Astrocyte (in vitro differentiated cells and primary cell): ENCODE data around the gene THOP1. TPM values are rescaled to one million over a fixed set of nuclear protein-coding genes. Genes with fewer than 3 reads are reported as not detected.

ENCODE experiments used
- DNase-seq: peaks from one replicate; pipeline ENCODE4 v3.0.0-alpha.2; 2010; ENCODE audit warnings: low read depth
- FAIRE-seq: peaks from 2 replicates; lab custom pipeline; 2011; peaks lifted over from hg19 to GRCh38; lab: Jason Lieb, UNC
- H2AFZ ChIP-seq: 2 replicates; pipeline ENCODE4 v1.6.0; 2012; ENCODE audit warnings: low read depth, low read length, inconsistent platforms
- H3K27ac ChIP-seq: 2 replicates; pipeline ENCODE4 v1.5.1; 2011; ENCODE audit warnings: low read depth, low read length, inconsistent platforms
- H3K27me3 ChIP-seq: 2 replicates; pipeline ENCODE4 v1.6.0; 2011; ENCODE audit warnings: low read length, inconsistent platforms; ENCODE audit not compliant: insufficient read depth
- H3K36me3 ChIP-seq: 2 replicates; pipeline ENCODE4 v1.5.1; 2011; ENCODE audit warnings: low read length, inconsistent platforms; ENCODE audit not compliant: insufficient read depth
- H3K4me1 ChIP-seq: 2 replicates; pipeline ENCODE4 v1.5.1; 2011; ENCODE audit warnings: low read length, inconsistent platforms; ENCODE audit not compliant: insufficient read depth
- H3K4me2 ChIP-seq: 2 replicates; pipeline ENCODE4 v1.6.0; 2012; ENCODE audit warnings: low read length, inconsistent platforms
- H3K4me3 ChIP-seq: 2 replicates; pipeline ENCODE4 v1.5.1; 2011; ENCODE audit warnings: low read depth, mild to moderate bottlenecking, low read length, inconsistent platforms; ENCODE audit not compliant: insufficient read depth
- H3K79me2 ChIP-seq: 2 replicates; pipeline ENCODE4 v1.6.0; 2012; ENCODE audit warnings: mild to moderate bottlenecking, low read length, inconsistent platforms; ENCODE audit not compliant: insufficient read depth
- H3K9ac ChIP-seq: 2 replicates; pipeline ENCODE4 v1.6.0; 2012; ENCODE audit warnings: mild to moderate bottlenecking, low read length, inconsistent platforms
- H3K9me3 ChIP-seq: 2 replicates; pipeline ENCODE4 v1.5.1; 2012; ENCODE audit warnings: low read depth, mild to moderate bottlenecking, low read length, inconsistent platforms; ENCODE audit not compliant: insufficient read depth
- H4K20me1 ChIP-seq: 2 replicates; pipeline ENCODE4 v1.6.0; 2012; ENCODE audit warnings: low read length, inconsistent platforms; ENCODE audit not compliant: insufficient read depth
- H3K27ac Mint-ChIP-seq: one replicate; pipeline ENCODE4 v1.8.0; 2021; ENCODE audit warnings: mild to moderate bottlenecking, mixed read lengths; ENCODE audit not compliant: unreplicated experiment
- H3K27me3 Mint-ChIP-seq: one replicate; pipeline ENCODE4 v1.8.0; 2021; ENCODE audit warnings: low read depth, mixed read lengths; ENCODE audit not compliant: unreplicated experiment
- H3K36me3 Mint-ChIP-seq: one replicate; pipeline ENCODE4 v1.8.0; 2021; ENCODE audit warnings: low read depth, mixed read lengths; ENCODE audit not compliant: unreplicated experiment
- H3K4me1 Mint-ChIP-seq: one replicate; pipeline ENCODE4 v1.8.0; 2021; ENCODE audit warnings: low read depth, mixed read lengths; ENCODE audit not compliant: unreplicated experiment
- H3K4me3 Mint-ChIP-seq: one replicate; pipeline ENCODE4 v1.8.0; 2021; ENCODE audit warnings: mild to moderate bottlenecking, moderate library complexity, mixed read lengths; ENCODE audit not compliant: unreplicated experiment
- H3K9me3 Mint-ChIP-seq: one replicate; pipeline ENCODE4 v1.8.0; 2021; ENCODE audit warnings: mild to moderate bottlenecking, mixed read lengths; ENCODE audit not compliant: unreplicated experiment
- EZH2 ChIP-seq: IDR thresholded peaks from 2 replicates; pipeline ENCODE4 v1.6.1; 2012; ENCODE audit warnings: mild to moderate bottlenecking, low read length, inconsistent platforms; ENCODE audit not compliant: insufficient read depth
- total RNA-seq: library from RNA; stranded (reverse); gene quantifications from 2 replicates; pipeline ENCODE4 v1.2.1, GENCODE V29; 2021
- TF ChIP-seq, protein P1 (sequence below): IDR thresholded peaks from 2 replicates; pipeline ENCODE4 v1.5.1; 2011; ENCODE audit warnings: low read depth, mild to moderate bottlenecking, inconsistent platforms, low read length, moderate library complexity; ENCODE audit not compliant: insufficient read depth

Gene THOP1
- total RNA-seq, 1 donor from 2014 or later, result 73.4 TPM

DNA sequence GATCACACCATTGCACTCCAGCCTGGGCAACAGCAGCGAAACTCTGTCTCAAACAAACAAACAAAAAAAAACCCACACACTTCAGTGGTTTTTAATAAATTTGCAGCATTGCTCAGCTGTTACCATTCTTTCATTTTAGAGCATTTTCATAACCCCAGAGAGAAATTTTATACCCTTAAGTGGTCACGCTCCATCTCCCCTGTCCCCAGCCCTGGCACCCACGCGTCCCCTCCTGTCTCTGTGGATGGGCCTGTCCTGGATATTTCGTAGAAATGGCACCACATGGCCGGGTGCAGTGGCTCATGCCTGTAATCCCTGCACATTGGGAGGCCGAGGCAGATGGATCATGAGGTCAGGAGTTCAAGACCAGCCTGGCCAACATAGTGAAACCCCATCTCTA, 7.8 kb downstream of the THOP1 start:
- DNase-seq, result no peak
- no peaks in the 10 kb centered on the region for H3K27me3 Mint-ChIP-seq
- Histone ChIP-seq H3K4me3 (no peak overlapping the region), H3K9me3 (no peaks in the 10 kb centered on the region), H3K36me3 (peaks cover 7% of the 10 kb centered on the region), H2AFZ (no peak overlapping the region), H3K4me1 (no peaks in the 10 kb centered on the region), H3K27me3 (no peaks in the 10 kb centered on the region), H3K79me2 (peaks cover 31% of the 10 kb centered on the region), H3K4me2 (no peak overlapping the region), H3K27ac (no peak overlapping the region), H4K20me1 (peaks cover 9% of the 10 kb centered on the region), H3K9ac (no peak overlapping the region)
- TF ChIP-seq, protein P1, sequence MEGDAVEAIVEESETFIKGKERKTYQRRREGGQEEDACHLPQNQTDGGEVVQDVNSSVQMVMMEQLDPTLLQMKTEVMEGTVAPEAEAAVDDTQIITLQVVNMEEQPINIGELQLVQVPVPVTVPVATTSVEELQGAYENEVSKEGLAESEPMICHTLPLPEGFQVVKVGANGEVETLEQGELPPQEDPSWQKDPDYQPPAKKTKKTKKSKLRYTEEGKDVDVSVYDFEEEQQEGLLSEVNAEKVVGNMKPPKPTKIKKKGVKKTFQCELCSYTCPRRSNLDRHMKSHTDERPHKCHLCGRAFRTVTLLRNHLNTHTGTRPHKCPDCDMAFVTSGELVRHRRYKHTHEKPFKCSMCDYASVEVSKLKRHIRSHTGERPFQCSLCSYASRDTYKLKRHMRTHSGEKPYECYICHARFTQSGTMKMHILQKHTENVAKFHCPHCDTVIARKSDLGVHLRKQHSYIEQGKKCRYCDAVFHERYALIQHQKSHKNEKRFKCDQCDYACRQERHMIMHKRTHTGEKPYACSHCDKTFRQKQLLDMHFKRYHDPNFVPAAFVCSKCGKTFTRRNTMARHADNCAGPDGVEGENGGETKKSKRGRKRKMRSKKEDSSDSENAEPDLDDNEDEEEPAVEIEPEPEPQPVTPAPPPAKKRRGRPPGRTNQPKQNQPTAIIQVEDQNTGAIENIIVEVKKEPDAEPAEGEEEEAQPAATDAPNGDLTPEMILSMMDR, result no peak
- no peak for TF ChIP-seq EZH2
- no peak overlapping the region for H3K4me3 Mint-ChIP-seq
- H3K27ac Mint-ChIP-seq, result no peak overlapping the region
- H3K36me3 Mint-ChIP-seq, result peaks cover 6% of the 10 kb centered on the region
- FAIRE-seq, result no peak
- H3K4me1 Mint-ChIP-seq, result no peaks in the 10 kb centered on the region
- no peaks in the 10 kb centered on the region for H3K9me3 Mint-ChIP-seq

DNA sequence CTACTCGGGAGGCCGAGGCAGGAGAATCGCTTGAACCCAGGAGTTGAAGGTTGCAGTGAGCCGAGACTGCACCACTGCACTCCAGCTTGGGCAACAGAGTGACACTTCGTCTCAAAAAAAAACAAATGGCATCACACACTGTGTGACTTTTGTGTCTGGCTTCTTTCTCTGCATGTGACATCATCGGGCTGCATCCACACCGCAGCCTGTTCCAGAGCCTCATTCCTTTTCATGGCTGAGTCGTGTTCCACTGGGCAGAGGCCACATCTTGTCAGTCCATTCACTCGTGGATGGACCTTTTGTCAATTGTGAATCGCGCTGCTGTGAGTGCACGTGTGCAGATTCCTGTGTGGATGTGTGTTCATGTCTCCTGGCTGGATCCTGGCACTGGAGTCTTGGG, 8.3 kb downstream of the THOP1 start:
- no peak for FAIRE-seq
- TF ChIP-seq EZH2, result no peak
- TF ChIP-seq, protein P1, result no peak
- no peaks in the 10 kb centered on the region for H3K9me3 Mint-ChIP-seq
- H3K4me3 Mint-ChIP-seq, result no peak overlapping the region
- no peaks in the 10 kb centered on the region for H3K4me1 ChIP-seq
- peaks cover 11% of the 10 kb centered on the region for H3K36me3 ChIP-seq
- no peak for DNase-seq
- peaks cover 9% of the 10 kb centered on the region for H4K20me1 ChIP-seq
- H3K4me2 ChIP-seq, result no peak overlapping the region
- H2AFZ ChIP-seq, result no peak overlapping the region
- peaks cover 6% of the 10 kb centered on the region for H3K36me3 Mint-ChIP-seq
- no peak overlapping the region for H3K4me3 ChIP-seq
- no peaks in the 10 kb centered on the region for H3K9me3 ChIP-seq
- no peak overlapping the region for H3K27ac ChIP-seq
- no peak overlapping the region for H3K9ac ChIP-seq
- H3K27ac Mint-ChIP-seq, result no peak overlapping the region
- no peaks in the 10 kb centered on the region for H3K4me1 Mint-ChIP-seq
- H3K79me2 ChIP-seq, result peaks cover 26% of the 10 kb centered on the region
- no peaks in the 10 kb centered on the region for H3K27me3 ChIP-seq
- H3K27me3 Mint-ChIP-seq, result no peaks in the 10 kb centered on the region

DNA sequence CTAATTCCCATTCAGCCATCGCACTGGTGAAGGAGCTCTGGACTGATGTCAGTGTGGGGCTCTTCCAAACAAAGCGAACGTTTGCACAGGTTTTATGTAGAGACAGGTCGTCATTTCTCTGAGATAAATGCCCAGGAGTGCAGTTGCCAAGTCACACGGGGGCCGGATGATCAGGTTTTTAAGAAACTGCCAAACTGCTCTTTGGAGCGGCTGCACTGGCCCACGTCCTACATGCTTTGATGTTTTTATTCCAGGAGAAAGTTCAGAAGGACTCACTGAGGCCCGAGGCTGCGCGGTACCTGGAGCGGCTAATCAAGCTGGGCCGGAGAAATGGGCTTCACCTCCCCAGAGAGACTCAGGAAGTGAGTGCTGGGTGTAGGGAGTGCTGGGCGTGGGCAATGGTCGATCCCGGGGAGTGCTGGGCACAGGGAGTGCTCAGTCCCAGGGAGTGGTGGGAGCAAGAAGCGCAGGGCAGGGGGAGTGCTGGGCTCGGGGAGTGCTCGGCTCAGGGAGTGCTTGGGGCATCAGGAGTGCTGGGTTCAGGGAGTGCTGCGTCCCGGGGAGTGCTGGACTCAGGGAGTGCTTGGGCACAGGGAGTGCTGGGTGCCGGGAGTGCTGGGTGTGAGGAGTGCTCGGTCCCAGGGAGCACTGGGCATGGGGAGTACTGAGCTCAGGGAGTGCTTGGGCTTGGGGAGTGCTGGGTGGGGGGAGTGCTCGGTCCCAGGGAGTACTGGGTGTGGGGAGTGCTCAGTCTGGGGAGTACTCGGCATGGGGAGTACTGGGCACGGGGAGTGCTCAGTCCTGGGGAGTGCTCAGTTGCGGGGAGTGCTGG, 10.7 kb downstream of the THOP1 start:
- Mint-ChIP-seq H3K4me1 (no peaks in the 10 kb centered on the region), H3K27me3 (no peaks in the 10 kb centered on the region), H3K36me3 (peaks cover 8% of the 10 kb centered on the region), H3K4me3 (no peak overlapping the region), H3K27ac (no peak overlapping the region), H3K9me3 (no peaks in the 10 kb centered on the region)
- Histone ChIP-seq H3K9me3 (no peaks in the 10 kb centered on the region), H3K4me1 (no peaks in the 10 kb centered on the region), H3K9ac (no peak overlapping the region), H3K36me3 (peaks cover 13% of the 10 kb centered on the region), H3K4me3 (no peak overlapping the region), H3K4me2 (no peak overlapping the region), H2AFZ (no peak overlapping the region), H3K27ac (no peak overlapping the region), H3K79me2 (peaks cover 7% of the 10 kb centered on the region), H3K27me3 (no peaks in the 10 kb centered on the region), H4K20me1 (peaks cover 3% of the 10 kb centered on the region)
- DNase-seq (no peak), FAIRE-seq (no peak)
- TF ChIP-seq EZH2, result no peak
- TF ChIP-seq, protein P1, result no peak
